ENCODE measurements around the gene SOWAHD. TPM values are rescaled to one million over a fixed set of nuclear protein-coding genes. Genes with fewer than 3 reads are reported as not detected.
"Not testable (repeated sequence)": the region's sequence is repeated elsewhere in the genome, so short reads cannot be mapped to it uniquely, and the experiment has no call there.

The SOWAHD gene
- total RNA-seq, 1 experiment from 2014 or later: not detected

DNA sequence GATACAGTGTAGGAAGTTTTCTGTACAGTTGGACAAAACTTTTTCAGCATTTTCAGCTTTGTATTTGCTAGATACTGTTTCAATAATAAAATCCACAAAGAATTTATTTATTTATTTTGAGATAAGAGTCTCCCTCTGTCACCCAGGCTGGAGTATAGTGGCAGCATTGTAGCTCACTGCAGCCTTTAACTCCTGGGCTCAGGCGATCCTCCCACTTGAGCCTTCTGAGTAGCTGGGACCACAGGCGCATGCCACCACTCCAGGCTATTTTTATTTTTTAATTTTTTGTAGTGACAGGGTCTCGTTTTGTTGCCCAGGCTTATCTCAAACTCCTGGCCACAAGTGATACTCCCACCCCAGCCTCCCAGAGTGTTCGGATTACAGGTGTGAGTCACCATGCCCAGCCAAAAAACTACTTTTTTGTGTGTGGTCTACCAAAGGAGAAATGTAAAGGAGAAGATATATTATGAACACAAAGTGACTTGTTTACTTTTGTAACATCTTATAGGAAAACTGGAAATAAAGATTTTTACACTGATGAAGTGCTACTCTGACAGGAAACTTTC is 13.0 kb upstream of the SOWAHD start:
- intact Hi-C loops (cut with micrococcal nuclease; ENCODE audit: unreplicated experiment): no loop called here

DNA sequence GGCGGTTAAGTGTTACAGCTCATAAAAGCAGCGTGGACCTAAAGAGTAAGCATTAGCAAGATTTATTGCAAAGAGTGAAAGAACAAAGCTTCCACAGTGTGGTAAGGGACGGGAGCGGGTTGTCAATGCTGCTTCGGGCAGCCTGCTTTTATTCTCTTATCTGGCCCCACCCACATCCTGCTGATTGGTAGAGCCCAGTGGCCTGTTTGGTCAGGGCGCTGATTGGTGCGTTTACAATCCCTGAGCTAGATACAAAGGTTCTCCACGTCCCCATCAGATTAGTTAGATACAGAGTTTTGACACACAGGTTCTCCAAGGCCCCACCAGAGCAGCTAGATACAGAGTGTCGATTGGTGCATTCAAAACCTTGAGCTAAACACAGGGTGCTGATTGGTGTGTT is 8.3 kb upstream of the SOWAHD start:
- H3K27ac Mint-ChIP-seq (ENCODE audit: unreplicated experiment); BruUV-seq (replicated peaks); H3K4me3 Mint-ChIP-seq (ENCODE audit: low read depth, unreplicated experiment); H3K27me3 Mint-ChIP-seq (ENCODE audit: unreplicated experiment); H3K4me1 Mint-ChIP-seq (ENCODE audit: low read depth, unreplicated experiment); H3K36me3 Mint-ChIP-seq (ENCODE audit: insufficient read depth, unreplicated experiment); CTCF ChIA-PET; H3K9me3 Mint-ChIP-seq (ENCODE audit: low read depth, unreplicated experiment); intact Hi-C loops (cut with micrococcal nuclease; ENCODE audit: unreplicated experiment); DNase-seq: not testable (repeated sequence)

More for the DNA sequence above, 13.0 kb upstream of the SOWAHD start:
- H3K9me3 Mint-ChIP-seq (ENCODE audit: low read depth, unreplicated experiment): no peaks in the 10 kb centered on the region
- H3K4me1 Mint-ChIP-seq (ENCODE audit: low read depth, unreplicated experiment): no peaks in the 10 kb centered on the region
- CTCF ChIA-PET: interaction anchor here (1.2 kb wide), 1 partner anchor 16 kb away, joined by 3 read pairs; no protein-coding TSS in a partner anchor
- no peak overlapping the region for H3K27ac Mint-ChIP-seq (ENCODE audit: unreplicated experiment)
- no peak overlapping the region for H3K4me3 Mint-ChIP-seq (ENCODE audit: low read depth, unreplicated experiment)
- no peaks in the 10 kb centered on the region for H3K36me3 Mint-ChIP-seq (ENCODE audit: insufficient read depth, unreplicated experiment)
- TF ChIP-seq, protein P1, sequence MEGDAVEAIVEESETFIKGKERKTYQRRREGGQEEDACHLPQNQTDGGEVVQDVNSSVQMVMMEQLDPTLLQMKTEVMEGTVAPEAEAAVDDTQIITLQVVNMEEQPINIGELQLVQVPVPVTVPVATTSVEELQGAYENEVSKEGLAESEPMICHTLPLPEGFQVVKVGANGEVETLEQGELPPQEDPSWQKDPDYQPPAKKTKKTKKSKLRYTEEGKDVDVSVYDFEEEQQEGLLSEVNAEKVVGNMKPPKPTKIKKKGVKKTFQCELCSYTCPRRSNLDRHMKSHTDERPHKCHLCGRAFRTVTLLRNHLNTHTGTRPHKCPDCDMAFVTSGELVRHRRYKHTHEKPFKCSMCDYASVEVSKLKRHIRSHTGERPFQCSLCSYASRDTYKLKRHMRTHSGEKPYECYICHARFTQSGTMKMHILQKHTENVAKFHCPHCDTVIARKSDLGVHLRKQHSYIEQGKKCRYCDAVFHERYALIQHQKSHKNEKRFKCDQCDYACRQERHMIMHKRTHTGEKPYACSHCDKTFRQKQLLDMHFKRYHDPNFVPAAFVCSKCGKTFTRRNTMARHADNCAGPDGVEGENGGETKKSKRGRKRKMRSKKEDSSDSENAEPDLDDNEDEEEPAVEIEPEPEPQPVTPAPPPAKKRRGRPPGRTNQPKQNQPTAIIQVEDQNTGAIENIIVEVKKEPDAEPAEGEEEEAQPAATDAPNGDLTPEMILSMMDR (IDR thresholded peaks at IDR 0.05; ENCODE audit: unreplicated experiment): no peak
- BruUV-seq (replicated peaks): no TSS peak
- DNase-seq: no peak
- H3K27me3 Mint-ChIP-seq (ENCODE audit: unreplicated experiment): no peaks in the 10 kb centered on the region

DNA sequence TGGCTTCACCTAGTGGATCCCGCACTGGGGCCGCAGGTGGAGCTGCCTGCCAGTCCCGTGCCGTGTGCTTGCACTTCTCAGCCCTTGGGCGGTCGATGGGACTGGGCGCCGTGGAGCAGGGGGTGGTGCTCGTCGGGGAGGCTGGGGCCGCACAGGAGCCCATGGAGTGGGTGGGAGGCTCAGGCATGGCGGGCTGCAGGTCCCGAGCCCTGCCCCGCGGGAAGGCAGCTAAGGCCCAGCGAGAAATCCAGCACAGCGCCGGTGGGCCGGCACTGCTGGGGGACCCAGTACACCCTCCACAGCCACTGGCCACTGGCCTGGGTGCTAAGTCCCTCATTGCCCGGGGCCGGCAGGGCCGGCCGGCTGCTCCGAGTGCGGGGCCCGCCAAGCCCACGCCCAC is 7.6 kb upstream of the SOWAHD start:
- intact Hi-C loops (cut with micrococcal nuclease; ENCODE audit: unreplicated experiment); H3K27me3 Mint-ChIP-seq (ENCODE audit: unreplicated experiment); CTCF ChIA-PET; DNase-seq; BruUV-seq (replicated peaks); H3K27ac Mint-ChIP-seq (ENCODE audit: unreplicated experiment); H3K9me3 Mint-ChIP-seq (ENCODE audit: low read depth, unreplicated experiment); H3K4me3 Mint-ChIP-seq (ENCODE audit: low read depth, unreplicated experiment); H3K36me3 Mint-ChIP-seq (ENCODE audit: insufficient read depth, unreplicated experiment); H3K4me1 Mint-ChIP-seq (ENCODE audit: low read depth, unreplicated experiment): not testable (repeated sequence)

DNA sequence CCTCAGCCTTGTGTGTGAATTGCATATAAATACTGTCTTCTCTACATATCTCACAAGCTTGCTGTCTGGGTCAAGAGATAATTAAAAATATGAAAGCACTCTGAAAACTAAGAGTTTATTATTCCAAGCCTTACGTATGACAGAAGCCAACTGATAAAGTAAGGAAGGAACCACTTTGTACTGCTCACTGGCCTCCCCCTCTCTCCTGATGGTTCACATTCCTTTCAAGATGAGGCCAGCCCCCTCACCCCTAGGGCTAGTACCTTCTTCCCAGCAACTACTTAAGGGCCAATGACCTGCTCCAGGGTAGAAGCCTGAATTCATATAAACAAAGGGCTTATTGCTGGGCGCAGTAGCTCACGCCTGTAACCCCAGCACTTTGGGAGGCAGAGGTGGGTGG is 5.4 kb upstream of the SOWAHD start:
- Mint-ChIP-seq H3K4me3 (ENCODE audit: low read depth, unreplicated experiment) (no peak overlapping the region), H3K9me3 (ENCODE audit: low read depth, unreplicated experiment) (no peaks in the 10 kb centered on the region), H3K4me1 (ENCODE audit: low read depth, unreplicated experiment) (no peaks in the 10 kb centered on the region), H3K27ac (ENCODE audit: unreplicated experiment) (no peak overlapping the region), H3K36me3 (ENCODE audit: insufficient read depth, unreplicated experiment) (peaks cover 5% of the 10 kb centered on the region), H3K27me3 (ENCODE audit: unreplicated experiment) (no peaks in the 10 kb centered on the region)
- CTCF ChIA-PET: no interaction called here
- intact Hi-C loops (cut with micrococcal nuclease; ENCODE audit: unreplicated experiment): no loop called here
- no TSS peak for BruUV-seq (replicated peaks)
- DNase-seq: no peak
- TF ChIP-seq, protein P1 (IDR thresholded peaks at IDR 0.05; ENCODE audit: unreplicated experiment): no peak

DNA sequence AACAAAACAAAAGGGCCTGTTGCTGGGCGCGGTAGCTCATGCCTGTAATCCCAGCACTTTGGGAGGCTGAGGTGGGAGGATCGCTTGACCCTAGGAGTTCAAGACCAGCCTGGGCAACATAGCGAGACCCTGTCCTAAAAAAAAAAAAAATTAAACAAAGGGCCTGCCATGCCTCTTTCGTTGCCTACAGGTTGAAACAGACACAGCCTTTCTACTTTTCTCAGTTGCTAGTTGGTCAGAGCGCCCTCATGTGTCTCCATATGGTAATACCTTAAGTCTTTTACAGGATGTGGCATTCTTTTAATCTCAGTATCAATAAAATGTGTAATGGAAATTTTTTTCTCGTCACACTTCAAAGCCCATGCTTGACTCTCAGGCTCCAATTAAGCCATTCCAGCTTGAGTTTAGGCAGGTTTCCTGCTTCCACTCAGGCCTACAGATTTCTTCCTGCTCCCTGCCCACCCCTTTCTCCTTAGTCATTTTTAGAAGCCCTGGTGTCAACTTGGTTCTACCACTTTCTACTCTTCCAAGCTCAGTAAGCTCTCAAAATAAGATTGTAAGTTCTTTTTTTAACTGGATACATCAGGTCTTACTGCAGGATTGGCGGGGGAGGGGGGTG is 4.6 kb upstream of the SOWAHD start:
- TF ChIP-seq, protein P1 (IDR thresholded peaks at IDR 0.05; ENCODE audit: unreplicated experiment): peak; percentile 35
- no TSS peak for BruUV-seq (replicated peaks)
- Mint-ChIP-seq H3K4me1 (ENCODE audit: low read depth, unreplicated experiment) (no peaks in the 10 kb centered on the region), H3K4me3 (ENCODE audit: low read depth, unreplicated experiment) (no peak overlapping the region), H3K27ac (ENCODE audit: unreplicated experiment) (no peak overlapping the region), H3K27me3 (ENCODE audit: unreplicated experiment) (no peaks in the 10 kb centered on the region), H3K36me3 (ENCODE audit: insufficient read depth, unreplicated experiment) (peaks cover 6% of the 10 kb centered on the region), H3K9me3 (ENCODE audit: low read depth, unreplicated experiment) (no peaks in the 10 kb centered on the region)
- intact Hi-C loops (cut with micrococcal nuclease; ENCODE audit: unreplicated experiment): no loop called here
- peak; percentile 48 for DNase-seq
- CTCF ChIA-PET: interaction anchor here (1.1 kb wide), 1 partner anchor 81 kb away, joined by 3 read pairs; no protein-coding TSS in a partner anchor
